ENCODE measurements around the gene PRMT2.

GRCh38 chr21:46613391-46613790 is 22.1 kb upstream of the PRMT2 start:
- TF ChIP-seq, protein P1, sequence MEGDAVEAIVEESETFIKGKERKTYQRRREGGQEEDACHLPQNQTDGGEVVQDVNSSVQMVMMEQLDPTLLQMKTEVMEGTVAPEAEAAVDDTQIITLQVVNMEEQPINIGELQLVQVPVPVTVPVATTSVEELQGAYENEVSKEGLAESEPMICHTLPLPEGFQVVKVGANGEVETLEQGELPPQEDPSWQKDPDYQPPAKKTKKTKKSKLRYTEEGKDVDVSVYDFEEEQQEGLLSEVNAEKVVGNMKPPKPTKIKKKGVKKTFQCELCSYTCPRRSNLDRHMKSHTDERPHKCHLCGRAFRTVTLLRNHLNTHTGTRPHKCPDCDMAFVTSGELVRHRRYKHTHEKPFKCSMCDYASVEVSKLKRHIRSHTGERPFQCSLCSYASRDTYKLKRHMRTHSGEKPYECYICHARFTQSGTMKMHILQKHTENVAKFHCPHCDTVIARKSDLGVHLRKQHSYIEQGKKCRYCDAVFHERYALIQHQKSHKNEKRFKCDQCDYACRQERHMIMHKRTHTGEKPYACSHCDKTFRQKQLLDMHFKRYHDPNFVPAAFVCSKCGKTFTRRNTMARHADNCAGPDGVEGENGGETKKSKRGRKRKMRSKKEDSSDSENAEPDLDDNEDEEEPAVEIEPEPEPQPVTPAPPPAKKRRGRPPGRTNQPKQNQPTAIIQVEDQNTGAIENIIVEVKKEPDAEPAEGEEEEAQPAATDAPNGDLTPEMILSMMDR (conservative IDR thresholded peaks at IDR 0.05; ENCODE audit: low read depth, low read length): no peak
- TF ChIP-seq EZH2 (IDR thresholded peaks at IDR 0.05; ENCODE audit: low read length, unreplicated experiment) (no peak), EZH2phosphoT487 (IDR thresholded peaks at IDR 0.05; ENCODE audit: borderline replicate concordance, low read length) (no peak)

All from PC-3 (cell line).